Adrenal gland (tissue), 12 donors: ENCODE data around the gene RASGRF2. TPM values are rescaled to one million over a fixed set of nuclear protein-coding genes. Genes with fewer than 3 reads are reported as not detected.
"Not testable (repeated sequence)": the region's sequence is repeated elsewhere in the genome, so short reads cannot be mapped to it uniquely, and the experiment has no call there.

ENCODE experiments used
- DNase-seq, 7 donors: peaks; one replicate each; pipeline ENCODE4 v3.0.0-alpha.2; 2019 to 2020
- H3K27ac ChIP-seq, 5 donors: fragments of 200-600 bp; sonication (generic) in 4 of 5; 1 replicate in 3 of 5; 2 replicates in 2 of 5; pipeline versions ENCODE4 v1.5.1 to v1.8.0; 2016 to 2020; ENCODE audit warnings: mild to moderate bottlenecking in 1 of 5
- H3K27me3 ChIP-seq: fragments of 200-600 bp; 2 replicates; pipeline ENCODE4 v1.8.0; 2021
- H3K36me3 ChIP-seq, 2 donors: fragments of 200-600 bp; replicated peaks in 1 of 2; 1 replicate in 1 of 2; 2 replicates in 1 of 2; pipeline versions ENCODE4 v1.5.1 to v1.8.0; 2018 to 2022
- H3K4me1 ChIP-seq, 2 donors: fragments of 200-600 bp; replicated peaks in 1 of 2; 1 replicate in 1 of 2; 2 replicates in 1 of 2; pipeline versions ENCODE4 v1.5.1 to v1.8.0; 2018 to 2021
- H3K4me3 ChIP-seq, 4 donors: fragments of 200-600 bp; sonication (generic) in 3 of 4; one replicate each; pipeline ENCODE4 v1.5.1; 2016 to 2018
- H3K9me3 ChIP-seq, 3 donors: fragments of 200-600 bp; sonication (generic) in 1 of 3; replicated peaks in 1 of 3; 1 replicate in 2 of 3; 2 replicates in 1 of 3; pipeline versions ENCODE4 v1.5.1 to v1.8.0; 2016 to 2021
- CTCF ChIP-seq, 6 experiments: fragments of 450-650 bp in 4 of 6; fragments of 200-600 bp in 2 of 6; sonication (generic) in 1 of 6; IDR thresholded peaks; 1 replicate in 5 of 6; 2 replicates in 1 of 6; pipeline versions ENCODE4 v1.5.1 to v1.8.0; 2016 to 2021; ENCODE audit warnings: antibody characterized with exemption in 6 of 6, mild to moderate bottlenecking in 2 of 6, moderate library complexity in 1 of 6
- POLR2A ChIP-seq, 2 donors: fragments of 450-650 bp; IDR thresholded peaks; one replicate each; pipeline ENCODE4 v1.6.1; 2017; ENCODE audit warnings: antibody characterized with exemption in 2 of 2, mild to moderate bottlenecking in 2 of 2, moderate library complexity in 1 of 2
- WGBS, 4 donors: extraction: QIAGEN DNeasy Blood & Tissue Kit in 2 of 4; methylation state at CpG; one replicate each; pipeline versions ENCODE4 v1.1.5 to v1.1.7; 2013 to 2017; 5-methylcytosine and 5-hydroxymethylcytosine counted together
- intact Hi-C, 2 donors: fragments of 100-400 bp; cut with DNase I; formaldehyde crosslinking; loops; one replicate each; pipeline versions ENCODE4 v1.14.1 to v1.15.0; 2022 to 2023
- polyA plus RNA-seq, 3 donors: library from polyadenylated mRNA; stranded (reverse); fragments of 200-250 nt in 2 of 3; fragments of 350-450 nt in 1 of 3; fragmentation: Illumina TruSeq in 1 of 3; extraction: RNeasy Lipid Tissue Mini Kit (QIAGEN cat#74804) in 1 of 3; gene quantifications; one replicate each; pipeline ENCODE4 v1.2.3, GENCODE V29; 2013 to 2014
- total RNA-seq, 9 donors: library from RNA; depleted of rRNA in 4 of 9; stranded (reverse); fragments of >200 nt in 4 of 9; fragments of 120-200 nt in 1 of 9; fragmentation: NEBNext Ultra II Directional in 1 of 9; extraction: Animal tissue kit (Norgen Biotek cat#: 25700) in 1 of 9; gene quantifications; one replicate each; pipeline versions ENCODE4 v1.1.0 to v1.2.4, GENCODE V29; 2013 to 2023
- donor health status: healthy with polysubstance abuse.
- donor health status: Bipolar disorder and iron deficiency.
- donor health status: DM: yes; HTN: yes; CAD: no.
- donor health status: DM: no; HTN: no; CAD: no.
- donor health status: DM: no; HTN: no; CAD: no.
- donor health status: DM: yes; HTN: yes; CAD: no.

Gene RASGRF2
- total and polyA plus RNA-seq, 12 donors: 0.33 to 5.7 (median 2.4) TPM

- Histone ChIP-seq H3K9me3 (no peaks in the 10 kb centered on the region), H3K4me1 (no peaks in the 10 kb centered on the region), H3K27me3 (no peaks in the 10 kb centered on the region), H3K36me3 (no peaks in the 10 kb centered on the region), H3K27ac (no peak overlapping the region), H3K4me3 (no peak overlapping the region)
- DNase-seq: no peak
- intact Hi-C loops: no loop called here
- 61 to 74% (median 67%) methylated on average over 2 of the region's 2 CpGs for WGBS, 4 donors
- TF ChIP-seq CTCF (IDR thresholded peaks at IDR 0.05): no peak
- no peak for TF ChIP-seq POLR2A (IDR thresholded peaks at IDR 0.05)
These were observed 85.9 kb downstream of the RASGRF2 start for GRCh38 chr5:81046041-81046440.

GRCh38 chr5:81052325-81052724 is 92.2 kb downstream of the RASGRF2 start:
- WGBS, 4 donors: 47 to 96% (median 58%) methylated on average over 2 of the region's 2 CpGs
- intact Hi-C loops: no loop called here
- Histone ChIP-seq H3K27me3 (no peaks in the 10 kb centered on the region), H3K4me3 (no peak overlapping the region), H3K4me1 (no peaks in the 10 kb centered on the region), H3K27ac (no peak overlapping the region), H3K9me3 (no peaks in the 10 kb centered on the region), H3K36me3 (no peaks in the 10 kb centered on the region)
- TF ChIP-seq POLR2A (IDR thresholded peaks at IDR 0.05): no peak
- no peak for TF ChIP-seq CTCF (IDR thresholded peaks at IDR 0.05)
- DNase-seq: no peak

GRCh38 chr5:81053282-81053681 is 93.1 kb downstream of the RASGRF2 start:
- H3K9me3 ChIP-seq, intact Hi-C loops, H3K4me1 ChIP-seq, H3K27ac ChIP-seq, DNase-seq, H3K36me3 ChIP-seq, H3K4me3 ChIP-seq, H3K27me3 ChIP-seq: not testable (repeated sequence)
- WGBS, 4 donors: 82 to 90% (median 86%) methylated on average over 2 to 4 of the region's 4 CpGs

GRCh38 chr5:81058121-81058520 is 98.0 kb downstream of the RASGRF2 start:
- TF ChIP-seq CTCF (IDR thresholded peaks at IDR 0.05) (no peak), POLR2A (IDR thresholded peaks at IDR 0.05) (no peak)
- 77 to 87% (median 82%) methylated on average over 1 of the region's 1 CpG for WGBS, 4 donors
- Histone ChIP-seq H3K4me3 (no peak overlapping the region), H3K4me1 (no peaks in the 10 kb centered on the region), H3K36me3 (no peaks in the 10 kb centered on the region), H3K9me3 (no peaks in the 10 kb centered on the region), H3K27ac (no peak overlapping the region), H3K27me3 (no peaks in the 10 kb centered on the region)
- intact Hi-C loops: no loop called here
- DNase-seq: no peak

GRCh38 chr5:81065492-81065891 is 105.3 kb downstream of the RASGRF2 start:
- 26 to 64% (median 44%) methylated on average over 3 of the region's 3 CpGs for WGBS, 4 donors
- Histone ChIP-seq H3K9me3 (no peaks in the 10 kb centered on the region), H3K27me3 (no peaks in the 10 kb centered on the region), H3K4me3 (no peak overlapping the region), H3K4me1 (no peaks in the 10 kb centered on the region), H3K36me3 (no peaks in the 10 kb centered on the region), H3K27ac (no peak overlapping the region)
- intact Hi-C loops: no loop called here
- TF ChIP-seq CTCF (IDR thresholded peaks at IDR 0.05) (no peak), POLR2A (IDR thresholded peaks at IDR 0.05) (no peak)
- DNase-seq: no peak
